OCI-LY7 (cell line): ENCODE results near the gene TTLL6. TPM values are rescaled to one million over a fixed set of nuclear protein-coding genes. Genes with fewer than 3 reads are reported as not detected.

Experiments used
- BruUV-seq: library from RNA; stranded (reverse); fragments of 400-500 nt; replicated peaks from 2 replicates; lab custom pipeline; 2021; lab: Mats Ljungman, UMichigan
- CTCF ChIA-PET: fragments of 300-600 bp; sonication (Branson Sonifier 250); formaldehyde crosslinking; loops from one replicate; lab custom pipeline; 2022; ENCODE audit warnings: antibody characterized with exemption; ENCODE audit not compliant: unreplicated experiment; lab: Charles Lee
- POLR2A ChIA-PET: fragments of 300-600 bp; sonication (Branson Sonifier 250); formaldehyde crosslinking; loops from one replicate; lab custom pipeline; 2022; ENCODE audit warnings: antibody characterized with exemption; lab: Charles Lee
- DNase-seq: peaks from one replicate; pipeline ENCODE4 v3.0.0-alpha.2; 2015; ENCODE audit warnings: low spot score
- H2AFZ ChIP-seq: fragments of 200-600 bp; sonication (generic), shearing (Covaris generic); 2 replicates; pipeline ENCODE4 v1.6.1; 2014; ENCODE audit warnings: mild to moderate bottlenecking, antibody characterized with exemption, low read length, moderate library complexity
- H3K27ac ChIP-seq: fragments of 200-600 bp; sonication (generic); 2 replicates; pipeline ENCODE4 v1.5.1; 2014; ENCODE audit warnings: mixed run types, low read depth, mild to moderate bottlenecking, moderate library complexity, low read length, inconsistent platforms; ENCODE audit not compliant: poor library complexity, severe bottlenecking
- H3K36me3 ChIP-seq: fragments of 200-600 bp; sonication (generic); 2 replicates; pipeline ENCODE4 v1.6.1; 2014; ENCODE audit warnings: mild to moderate bottlenecking, antibody characterized with exemption, low read length, moderate library complexity, mixed read lengths; ENCODE audit not compliant: insufficient read depth
- H3K4me1 ChIP-seq: fragments of 200-600 bp; sonication (generic); 2 replicates; pipeline ENCODE4 v1.5.1; 2014; ENCODE audit warnings: mild to moderate bottlenecking, low read length; ENCODE audit not compliant: insufficient read depth, poor library complexity, severe bottlenecking
- H3K4me2 ChIP-seq: fragments of 200-600 bp; sonication (generic); 2 replicates; pipeline ENCODE4 v1.6.1; 2014; ENCODE audit warnings: mild to moderate bottlenecking, low read length
- H3K4me3 ChIP-seq: fragments of 200-600 bp; sonication (generic); 2 replicates; pipeline ENCODE4 v1.5.1; 2014; ENCODE audit warnings: mild to moderate bottlenecking, low read depth, low read length; ENCODE audit not compliant: poor library complexity, severe bottlenecking
- H3K79me2 ChIP-seq: fragments of 200-600 bp; sonication (generic); 2 replicates; pipeline ENCODE4 v1.6.1; 2016; ENCODE audit warnings: low read depth, mild to moderate bottlenecking, low read length, moderate library complexity, mixed read lengths; ENCODE audit not compliant: insufficient read depth
- H3K9me2 ChIP-seq: fragments of 200-600 bp; sonication (generic); 2 replicates; pipeline ENCODE4 v1.6.1; 2016; ENCODE audit warnings: mild to moderate bottlenecking, low read length, mixed read lengths; ENCODE audit not compliant: insufficient read depth
- H3K9me3 ChIP-seq: fragments of 200-600 bp; sonication (generic); 2 replicates; pipeline ENCODE4 v1.6.1; 2014; ENCODE audit warnings: mild to moderate bottlenecking, mixed run types, low read length, mixed read lengths
- H4K20me1 ChIP-seq: fragments of 200-600 bp; sonication (generic); 2 replicates; pipeline ENCODE4 v1.6.1; 2014; ENCODE audit warnings: mild to moderate bottlenecking, antibody characterized with exemption, low read length, moderate library complexity, mixed read lengths; ENCODE audit not compliant: insufficient read depth
- EZH2phosphoT487 ChIP-seq: fragments of 200-600 bp; sonication (generic); IDR thresholded peaks from 2 replicates; pipeline ENCODE4 v1.6.1; 2018; ENCODE audit warnings: low read depth, borderline replicate concordance, mild to moderate bottlenecking, mixed run types, antibody characterized with exemption, low read length, moderate library complexity, mixed read lengths
- intact Hi-C: fragments of 100-400 bp; cut with micrococcal nuclease; formaldehyde crosslinking; loops from one replicate; pipeline ENCODE4 v1.10.0; 2022; ENCODE audit not compliant: unreplicated experiment
- total RNA-seq, 2 experiments: library from RNA; depleted of rRNA in 1 of 2; stranded (reverse); fragments of >200 nt in 1 of 2; shearing (Covaris generic) in 1 of 2; gene quantifications; 2 replicates each; pipeline ENCODE4 v1.2.3, GENCODE V29; 2014 to 2022
- TF ChIP-seq, protein P1 (sequence below): fragments of 200-600 bp; sonication (generic); conservative IDR thresholded peaks from 2 replicates; pipeline ENCODE4 v1.5.1; 2014; ENCODE audit warnings: mild to moderate bottlenecking, antibody characterized with exemption, low read length, moderate library complexity, mixed read lengths

Gene TTLL6
- total RNA-seq, 2 experiments from 2014 or later = not detected

DNA sequence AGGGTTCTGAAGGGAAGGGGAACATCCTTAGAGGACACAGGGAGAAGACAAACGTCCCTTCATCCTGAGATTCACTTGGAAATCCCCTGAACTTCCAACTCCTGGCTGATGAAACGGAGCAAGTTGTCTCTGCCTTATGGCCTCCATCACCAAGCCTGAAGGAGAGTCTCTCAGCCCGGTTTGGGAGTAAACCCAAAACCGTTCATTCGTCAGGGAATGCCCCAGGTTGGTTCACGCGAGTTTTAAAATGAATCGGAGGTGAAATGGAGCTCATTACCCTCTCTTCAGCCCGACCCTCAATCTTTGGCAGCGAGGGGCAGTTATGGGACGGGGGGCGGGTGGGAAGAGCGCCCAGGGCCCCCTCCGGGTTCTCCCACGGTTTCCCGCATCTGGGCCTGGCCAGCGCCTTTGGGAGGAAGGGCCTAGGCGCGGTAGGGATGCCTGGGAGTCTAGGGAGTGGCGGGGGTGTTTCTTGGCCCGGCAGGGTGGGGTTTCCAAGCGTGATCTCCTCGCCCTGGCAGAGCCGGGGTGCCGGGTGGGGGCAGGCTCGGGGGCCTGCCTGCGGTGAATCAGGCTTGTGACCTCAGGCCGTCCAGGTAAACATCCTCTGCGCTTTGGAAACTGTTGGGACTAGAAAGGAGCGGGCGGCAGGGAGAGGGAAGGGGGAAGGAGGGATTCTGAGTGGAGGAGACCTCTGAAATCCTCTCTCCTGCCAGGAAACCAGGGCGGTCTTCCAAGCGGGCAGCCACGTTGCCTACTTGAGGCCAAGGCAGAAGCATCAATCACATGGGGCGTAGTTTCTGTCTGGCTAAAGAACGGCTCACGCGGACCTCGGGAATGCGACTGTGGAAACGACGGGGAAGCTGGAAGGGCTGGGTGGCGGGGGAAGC is 64.4 kb downstream of the TTLL6 start:
- H3K9me2 ChIP-seq = no peaks in the 10 kb centered on the region
- H3K4me2 ChIP-seq = no peak overlapping the region
- BruUV-seq = no TSS peak
- intact Hi-C loops = no loop called here
- CTCF ChIA-PET = no interaction called here
- H3K36me3 ChIP-seq = no peaks in the 10 kb centered on the region
- H3K4me1 ChIP-seq = no peaks in the 10 kb centered on the region
- no peaks in the 10 kb centered on the region for H3K9me3 ChIP-seq
- H3K4me3 ChIP-seq = no peak overlapping the region
- no peak for DNase-seq
- no peaks in the 10 kb centered on the region for H4K20me1 ChIP-seq
- H3K27ac ChIP-seq = no peak overlapping the region
- TF ChIP-seq EZH2phosphoT487 = no peak
- TF ChIP-seq, protein P1, sequence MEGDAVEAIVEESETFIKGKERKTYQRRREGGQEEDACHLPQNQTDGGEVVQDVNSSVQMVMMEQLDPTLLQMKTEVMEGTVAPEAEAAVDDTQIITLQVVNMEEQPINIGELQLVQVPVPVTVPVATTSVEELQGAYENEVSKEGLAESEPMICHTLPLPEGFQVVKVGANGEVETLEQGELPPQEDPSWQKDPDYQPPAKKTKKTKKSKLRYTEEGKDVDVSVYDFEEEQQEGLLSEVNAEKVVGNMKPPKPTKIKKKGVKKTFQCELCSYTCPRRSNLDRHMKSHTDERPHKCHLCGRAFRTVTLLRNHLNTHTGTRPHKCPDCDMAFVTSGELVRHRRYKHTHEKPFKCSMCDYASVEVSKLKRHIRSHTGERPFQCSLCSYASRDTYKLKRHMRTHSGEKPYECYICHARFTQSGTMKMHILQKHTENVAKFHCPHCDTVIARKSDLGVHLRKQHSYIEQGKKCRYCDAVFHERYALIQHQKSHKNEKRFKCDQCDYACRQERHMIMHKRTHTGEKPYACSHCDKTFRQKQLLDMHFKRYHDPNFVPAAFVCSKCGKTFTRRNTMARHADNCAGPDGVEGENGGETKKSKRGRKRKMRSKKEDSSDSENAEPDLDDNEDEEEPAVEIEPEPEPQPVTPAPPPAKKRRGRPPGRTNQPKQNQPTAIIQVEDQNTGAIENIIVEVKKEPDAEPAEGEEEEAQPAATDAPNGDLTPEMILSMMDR = no peak
- POLR2A ChIA-PET = no interaction called here
- H2AFZ ChIP-seq = no peak overlapping the region
- H3K79me2 ChIP-seq = no peaks in the 10 kb centered on the region

- Histone ChIP-seq H3K36me3 (no peaks in the 10 kb centered on the region), H3K4me2 (no peak overlapping the region), H2AFZ (no peak overlapping the region), H4K20me1 (no peaks in the 10 kb centered on the region), H3K27ac (no peak overlapping the region), H3K4me1 (no peaks in the 10 kb centered on the region), H3K4me3 (no peak overlapping the region), H3K9me3 (no peaks in the 10 kb centered on the region), H3K79me2 (no peaks in the 10 kb centered on the region), H3K9me2 (no peaks in the 10 kb centered on the region)
- intact Hi-C loops = no loop called here
- no peak for DNase-seq
- ChIA-PET CTCF (no interaction called here), POLR2A (no interaction called here)
- no TSS peak for BruUV-seq
- TF ChIP-seq EZH2phosphoT487 = no peak
- TF ChIP-seq, protein P1 = no peak
Observed at GRCh38 chr17:48751733-48752398, 65.2 kb downstream of the TTLL6 start.
